HTR-8/SVneo (cell line): ENCODE results near the gene SLC66A2.

Experiments used
- DNase-seq: peaks from one replicate; pipeline ENCODE4 v3.0.0; 2011; ENCODE audit warnings: low spot score, mixed read lengths; ENCODE audit not compliant: insufficient read length
- FAIRE-seq: peaks from 2 replicates; lab custom pipeline; 2011; peaks lifted over from hg19 to GRCh38; lab: Jason Lieb, UNC

Gene SLC66A2

DNA sequence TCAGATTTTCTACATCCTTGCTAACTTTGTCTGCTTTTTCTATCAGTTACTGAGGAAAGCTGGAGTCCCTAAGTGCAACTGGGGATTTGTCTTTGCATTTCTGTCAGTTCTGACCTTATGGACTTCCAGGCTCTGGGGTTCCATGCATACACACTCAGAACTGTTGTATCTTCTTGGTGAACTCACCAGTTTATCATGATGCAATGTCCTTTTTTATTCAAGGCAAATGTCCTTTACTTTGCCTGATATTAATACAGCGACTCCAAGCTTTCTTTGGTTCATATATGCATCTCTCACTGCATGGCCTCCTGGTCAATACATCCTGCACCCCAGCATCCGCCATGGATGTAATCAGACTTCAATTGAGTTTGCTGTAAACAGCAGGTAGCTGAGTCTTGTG, 44.7 kb downstream of the SLC66A2 start:
- FAIRE-seq (no peak), DNase-seq (no peak)

GRCh38 chr18:79905993-79906392, 45.5 kb downstream of the SLC66A2 start:
- no peak for DNase-seq
- FAIRE-seq: no peak

- no peak for DNase-seq
- FAIRE-seq: no peak
Observed at GRCh38 chr18:79905389-79905911, 46.0 kb downstream of the SLC66A2 start.

GRCh38 chr18:79904357-79905147, 46.9 kb downstream of the SLC66A2 start:
- DNase-seq (no peak), FAIRE-seq (no peak)

GRCh38 chr18:79903787-79904356, 47.6 kb downstream of the SLC66A2 start:
- no peak for DNase-seq
- no peak for FAIRE-seq

DNA sequence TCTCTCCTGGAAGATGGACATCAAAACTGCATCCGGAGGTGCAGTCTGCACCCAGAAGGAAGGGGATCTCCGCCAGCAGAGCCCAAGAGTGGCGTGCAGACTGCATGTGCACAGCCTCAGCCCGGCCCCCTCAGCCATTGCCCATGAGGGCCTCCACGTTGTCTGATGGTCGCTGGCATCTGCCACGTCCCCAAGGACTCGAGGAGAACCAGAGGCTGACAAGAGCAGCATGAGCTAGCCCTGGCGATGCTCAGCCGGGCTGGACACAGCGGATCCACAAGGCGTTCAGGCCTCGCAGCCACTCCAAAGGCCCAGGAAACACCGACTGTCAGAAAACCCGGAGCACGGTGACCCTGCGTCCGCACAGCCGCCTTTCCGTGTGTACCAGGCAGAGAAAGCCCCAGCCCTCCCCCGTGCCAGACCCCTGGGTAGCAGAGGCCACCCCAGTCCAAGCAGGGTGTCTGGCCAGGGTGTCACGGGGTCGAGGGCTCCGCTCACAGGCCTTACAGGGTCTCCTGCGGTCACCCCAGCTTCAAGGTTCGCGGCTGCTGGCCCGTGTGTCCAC, 48.3 kb downstream of the SLC66A2 start:
- no peak for DNase-seq
- no peak for FAIRE-seq

GRCh38 chr18:79902640-79903039, 48.8 kb downstream of the SLC66A2 start:
- DNase-seq (no peak), FAIRE-seq (no peak)

DNA sequence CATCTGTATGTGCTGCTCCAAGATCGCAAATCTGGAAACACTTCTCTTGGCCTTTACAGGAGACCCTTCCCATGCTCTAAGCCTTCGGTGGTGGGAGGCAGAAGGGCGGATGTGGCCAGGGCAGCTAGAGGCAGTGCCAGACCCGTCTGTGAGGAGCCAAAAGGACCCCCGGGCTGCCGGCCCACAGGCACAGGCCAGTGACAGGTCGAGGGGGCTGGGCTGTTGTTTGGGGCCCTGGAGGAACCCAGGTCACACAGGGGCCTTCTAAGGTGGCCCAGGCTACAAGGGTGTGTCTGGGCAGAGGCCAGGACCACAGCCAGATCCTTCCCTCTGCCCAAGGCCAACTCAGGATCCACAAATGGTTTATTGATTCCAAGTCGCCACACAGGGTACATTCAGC, 49.4 kb downstream of the SLC66A2 start:
- DNase-seq (no peak), FAIRE-seq (no peak)

- DNase-seq (no peak), FAIRE-seq (no peak)
Observed at GRCh38 chr18:79901665-79902064, 49.8 kb downstream of the SLC66A2 start.

- DNase-seq (no peak), FAIRE-seq (no peak)
Observed at GRCh38 chr18:79900610-79901570, 50.6 kb downstream of the SLC66A2 start.

- no peak for DNase-seq
Observed at GRCh38 chr18:79899609-79900445, 51.6 kb downstream of the SLC66A2 start.

DNA sequence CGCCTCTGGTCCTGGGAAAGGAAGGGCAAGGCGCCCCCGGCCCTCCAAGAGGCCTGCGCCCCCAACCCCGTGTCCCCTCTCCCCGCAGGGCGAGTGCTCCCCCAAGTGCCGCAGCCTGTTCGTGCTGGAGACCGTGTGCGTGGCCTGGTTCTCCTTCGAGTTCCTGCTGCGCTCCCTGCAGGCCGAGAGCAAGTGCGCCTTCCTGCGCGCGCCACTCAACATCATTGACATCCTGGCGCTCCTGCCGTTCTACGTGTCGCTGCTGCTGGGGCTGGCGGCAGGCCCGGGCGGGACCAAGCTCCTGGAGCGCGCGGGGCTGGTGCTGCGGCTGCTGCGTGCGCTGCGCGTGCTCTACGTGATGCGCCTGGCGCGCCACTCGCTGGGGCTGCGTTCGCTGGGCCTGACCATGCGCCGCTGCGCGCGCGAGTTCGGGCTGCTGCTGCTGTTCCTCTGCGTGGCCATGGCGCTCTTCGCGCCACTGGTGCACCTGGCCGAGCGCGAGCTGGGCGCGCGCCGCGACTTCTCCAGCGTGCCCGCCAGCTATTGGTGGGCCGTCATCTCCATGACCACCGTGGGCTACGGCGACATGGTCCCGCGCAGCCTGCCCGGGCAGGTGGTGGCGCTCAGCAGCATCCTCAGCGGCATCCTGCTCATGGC, 52.4 kb downstream of the SLC66A2 start:
- DNase-seq (no peak), FAIRE-seq (no peak)

More at GRCh38 chr18:79899609-79900445, 51.6 kb downstream of the SLC66A2 start:
- FAIRE-seq: no peak

DNA sequence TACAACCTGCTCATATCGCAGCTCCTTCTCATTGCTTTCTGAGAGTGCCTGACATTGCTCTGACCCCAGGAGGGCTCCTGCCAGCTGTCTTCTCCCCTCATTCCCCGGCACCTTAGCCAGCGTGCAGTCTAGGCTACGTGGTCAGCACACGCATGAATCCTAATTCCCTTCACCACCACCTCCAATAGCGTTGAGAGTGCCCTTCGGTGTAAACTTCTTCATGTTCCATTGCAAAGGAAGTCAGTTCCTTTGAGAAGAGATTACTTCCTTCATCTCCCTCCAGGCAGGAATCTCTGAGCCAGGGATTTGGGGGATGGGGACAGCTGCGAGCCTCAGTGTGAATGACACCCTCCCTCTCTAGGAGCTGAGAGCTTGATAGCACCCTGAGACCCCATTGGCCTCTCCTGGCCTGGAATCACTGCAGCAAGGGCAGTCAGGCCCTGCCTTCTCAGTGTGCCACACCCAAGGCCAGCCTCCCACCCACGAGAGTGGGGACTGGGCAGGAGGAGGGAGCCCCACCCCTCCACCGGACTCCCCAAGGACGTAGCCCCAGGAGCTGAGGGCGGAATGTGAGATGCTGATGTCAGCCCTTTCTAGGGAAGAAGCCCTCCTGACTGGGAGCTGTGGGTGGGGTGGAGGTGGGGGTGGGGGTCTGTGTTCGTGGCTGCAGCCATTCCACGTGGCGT, 53.4 kb downstream of the SLC66A2 start:
- DNase-seq: no peak
- no peak for FAIRE-seq

- no peak for FAIRE-seq
- no peak for DNase-seq
Observed at GRCh38 chr18:79896738-79897137, 54.7 kb downstream of the SLC66A2 start.

DNA sequence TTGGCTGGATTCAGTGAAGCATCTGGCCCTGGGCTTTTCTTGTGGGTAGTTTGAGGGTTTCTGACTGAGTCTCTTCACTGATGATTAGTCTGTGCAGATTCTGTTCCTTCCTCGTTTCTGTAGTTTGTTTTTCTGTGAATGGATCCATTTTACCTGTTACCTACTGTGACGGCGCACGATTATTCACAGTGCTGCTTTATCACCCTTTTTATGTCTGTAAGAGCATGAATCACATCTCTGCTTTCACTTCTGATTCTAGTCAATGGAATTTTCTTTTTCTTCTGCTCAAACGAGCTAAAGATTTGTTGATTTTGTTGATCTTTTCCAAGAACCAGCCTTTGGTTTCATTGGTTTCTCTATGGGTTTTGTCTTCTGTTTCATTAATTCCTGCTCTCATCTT, 60.8 kb downstream of the SLC66A2 start:
- no peak for DNase-seq
- no peak for FAIRE-seq

GRCh38 chr18:79889569-79889968, 61.9 kb downstream of the SLC66A2 start:
- DNase-seq (no peak), FAIRE-seq (no peak)

DNA sequence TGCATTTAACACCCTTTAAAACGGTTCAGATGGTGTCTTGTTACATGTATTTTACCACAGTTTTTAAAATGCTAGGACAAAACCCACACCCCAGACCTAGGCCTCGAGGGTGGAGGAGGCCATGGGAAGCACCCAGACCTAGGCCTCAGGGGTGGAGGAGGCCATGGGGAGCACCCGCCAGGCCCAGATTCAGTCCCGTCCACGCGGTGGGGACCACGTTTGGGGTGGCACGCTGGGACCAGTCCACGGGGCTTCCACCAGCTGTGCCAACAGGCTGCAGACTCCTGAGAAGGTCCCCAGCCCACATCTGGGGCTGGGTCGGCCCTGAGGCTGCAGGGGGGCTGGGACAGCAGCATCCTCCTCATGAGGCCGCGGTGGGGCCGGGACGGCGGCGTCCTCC, 63.4 kb downstream of the SLC66A2 start:
- FAIRE-seq: no peak

More for the DNA sequence above, 63.4 kb downstream of the SLC66A2 start:
- DNase-seq: no peak
